NCI-H2081 (cell line): ENCODE results near the gene RCOR1.
"Not testable (repeated sequence)": the region's sequence is repeated elsewhere in the genome, so short reads cannot be mapped to it uniquely, and the experiment has no call there.

Experiments used
- DNase-seq, 2 experiments: peaks; one replicate each; lab custom pipeline; 2025; lab: John Stamatoyannopoulos, UW

The RCOR1 gene

DNA sequence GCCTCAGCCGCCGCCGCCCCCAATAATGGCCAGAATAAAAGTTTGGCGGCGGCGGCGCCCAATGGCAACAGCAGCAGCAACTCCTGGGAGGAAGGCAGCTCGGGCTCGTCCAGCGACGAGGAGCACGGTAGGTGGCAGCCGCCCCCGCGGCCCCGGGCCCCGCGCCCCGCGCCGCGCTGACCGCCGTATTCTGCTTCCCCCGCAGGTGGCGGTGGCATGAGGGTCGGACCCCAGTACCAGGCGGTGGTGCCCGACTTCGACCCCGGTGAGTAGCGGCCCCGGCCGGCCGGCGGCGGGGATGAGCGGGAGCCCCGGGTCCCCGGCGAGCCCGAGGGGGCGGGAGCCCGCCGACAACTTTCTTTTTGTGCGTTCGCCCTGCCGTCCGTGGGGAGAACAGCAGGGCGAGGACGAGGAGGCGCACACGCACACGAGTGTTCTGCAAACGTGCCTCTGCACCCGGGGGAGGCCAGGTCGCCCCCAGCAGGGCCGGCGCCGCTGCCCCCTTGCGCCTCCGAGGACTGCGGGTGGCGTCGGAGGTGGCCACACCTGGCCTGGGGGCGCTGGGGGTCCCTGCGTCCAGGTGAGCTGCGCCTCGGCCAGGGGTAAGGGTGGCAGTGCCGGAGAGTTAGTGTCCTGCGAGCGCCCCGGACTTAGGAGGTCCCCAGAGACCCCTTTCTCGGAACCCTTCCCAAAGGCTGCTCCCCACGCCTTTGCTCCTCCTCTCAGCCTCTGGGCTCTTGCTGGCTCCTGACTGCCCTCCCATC is 794 bp downstream of the RCOR1 start:
- peak in 1 of 2 experiments; percentile 42 for DNase-seq

DNA sequence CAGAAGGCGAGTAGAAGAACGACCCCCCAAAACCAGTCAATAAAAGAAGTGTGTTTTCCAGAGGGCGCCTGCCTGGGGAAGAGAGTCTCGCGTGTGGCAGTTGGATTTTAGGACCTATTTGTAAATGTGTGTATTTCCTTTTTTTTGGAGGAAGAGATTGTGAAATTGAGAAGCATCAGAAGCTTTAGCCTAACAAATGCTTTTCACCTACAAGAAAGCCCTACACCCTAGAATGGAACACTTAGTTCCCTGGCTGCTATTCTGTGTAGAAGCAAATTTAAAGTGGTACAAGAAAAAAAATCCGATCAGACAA is 1.3 kb downstream of the RCOR1 start:
- no peak for DNase-seq

DNA sequence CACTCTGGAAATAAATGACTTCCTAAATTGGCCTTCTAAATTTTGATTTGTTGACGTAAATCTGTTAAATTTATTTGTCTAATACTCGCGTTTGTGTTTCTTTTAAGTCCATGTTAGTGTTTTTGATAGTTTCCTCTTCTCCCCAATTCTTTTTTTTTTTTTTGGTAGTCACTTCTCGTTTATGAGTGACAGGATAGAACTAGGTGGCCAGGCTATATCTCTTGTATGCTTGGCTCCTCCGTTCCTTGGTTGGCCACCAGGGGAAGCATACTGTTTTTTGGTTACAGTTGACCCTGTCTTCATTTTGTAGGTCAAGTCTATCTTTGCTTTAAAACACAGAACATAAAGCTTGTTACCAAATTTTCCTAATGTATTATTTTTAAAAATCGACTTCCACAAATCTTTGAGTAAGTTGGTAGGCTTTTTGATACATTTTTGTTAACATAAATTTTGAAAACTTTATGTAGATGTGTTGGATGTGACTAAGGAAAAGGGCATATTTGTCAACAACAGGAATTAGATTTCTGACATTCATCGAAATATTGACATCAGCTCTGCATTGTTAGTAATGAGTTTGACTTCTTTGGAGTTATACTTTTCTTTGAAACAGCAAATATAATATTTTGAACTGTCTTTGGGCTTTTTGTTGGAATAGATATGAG is 2.2 kb downstream of the RCOR1 start:
- DNase-seq: peak; percentile 49 to 72

DNA sequence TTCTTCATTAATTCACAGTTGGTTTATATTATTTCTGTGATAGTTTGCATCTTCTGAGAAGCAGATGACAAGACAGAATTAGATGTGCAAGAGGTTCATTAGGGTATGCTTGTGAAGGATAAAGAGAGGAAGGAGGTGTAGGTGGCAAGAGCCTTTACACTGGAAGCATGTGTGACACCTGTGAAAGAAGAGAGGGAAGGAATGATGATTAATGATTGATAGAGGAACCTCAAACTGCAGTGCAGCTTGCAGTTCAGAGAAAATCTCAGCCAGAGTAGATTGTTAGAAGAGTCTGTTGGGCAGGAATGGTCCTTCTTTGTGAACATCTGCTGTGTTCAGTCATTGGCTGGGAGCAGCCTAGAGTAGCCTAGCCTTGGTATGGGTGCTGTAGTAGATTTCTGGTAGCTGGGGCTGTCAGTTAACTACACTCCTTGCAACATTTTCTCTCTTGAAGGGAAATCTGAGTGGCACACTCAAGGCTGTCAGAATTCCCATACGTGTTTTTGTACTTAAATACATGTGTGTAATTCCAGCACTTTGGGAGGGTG is 9.0 kb downstream of the RCOR1 start:
- no peak for DNase-seq

DNA sequence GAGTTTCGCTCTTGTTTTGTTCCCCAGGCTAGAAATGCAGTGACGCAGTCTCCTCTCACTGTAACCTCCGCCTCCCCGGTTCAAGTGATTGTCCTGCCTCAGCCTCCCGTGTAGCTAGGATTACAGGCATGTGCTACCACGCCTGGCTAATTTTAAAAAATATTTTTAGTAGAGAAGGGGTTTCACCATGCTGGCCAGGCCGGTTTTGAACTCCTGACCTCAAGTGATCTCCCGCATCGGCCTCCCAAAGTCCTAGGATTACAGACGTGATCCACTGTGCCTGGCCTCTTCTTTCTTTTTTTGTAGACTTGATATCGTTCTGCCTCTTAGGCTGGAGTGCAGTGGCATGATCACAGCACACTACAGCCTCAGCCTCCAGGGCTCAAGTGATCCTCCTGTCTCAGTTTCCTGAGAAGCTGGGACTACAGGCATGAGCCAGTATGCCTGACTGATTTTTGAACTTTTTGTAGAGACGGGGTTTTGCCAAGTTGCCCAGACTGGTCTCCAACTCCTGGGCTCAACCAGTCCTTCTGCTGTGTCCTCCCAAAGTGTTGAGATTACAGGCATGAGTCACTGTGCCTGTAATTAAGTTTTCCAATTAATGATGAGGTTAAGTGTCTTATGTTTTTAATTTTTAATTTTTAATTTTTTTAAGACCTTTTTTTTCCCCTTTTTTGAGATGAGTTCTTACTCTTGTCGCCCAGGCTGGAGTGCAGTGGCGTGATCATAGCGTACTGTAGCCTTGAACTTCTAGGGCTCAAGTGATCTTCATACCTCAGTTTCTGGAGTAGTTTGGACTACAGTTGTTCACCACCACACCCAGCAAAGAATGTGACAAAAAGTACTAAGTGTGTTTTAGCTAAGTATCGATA is 10.2 kb downstream of the RCOR1 start:
- no peak for DNase-seq

DNA sequence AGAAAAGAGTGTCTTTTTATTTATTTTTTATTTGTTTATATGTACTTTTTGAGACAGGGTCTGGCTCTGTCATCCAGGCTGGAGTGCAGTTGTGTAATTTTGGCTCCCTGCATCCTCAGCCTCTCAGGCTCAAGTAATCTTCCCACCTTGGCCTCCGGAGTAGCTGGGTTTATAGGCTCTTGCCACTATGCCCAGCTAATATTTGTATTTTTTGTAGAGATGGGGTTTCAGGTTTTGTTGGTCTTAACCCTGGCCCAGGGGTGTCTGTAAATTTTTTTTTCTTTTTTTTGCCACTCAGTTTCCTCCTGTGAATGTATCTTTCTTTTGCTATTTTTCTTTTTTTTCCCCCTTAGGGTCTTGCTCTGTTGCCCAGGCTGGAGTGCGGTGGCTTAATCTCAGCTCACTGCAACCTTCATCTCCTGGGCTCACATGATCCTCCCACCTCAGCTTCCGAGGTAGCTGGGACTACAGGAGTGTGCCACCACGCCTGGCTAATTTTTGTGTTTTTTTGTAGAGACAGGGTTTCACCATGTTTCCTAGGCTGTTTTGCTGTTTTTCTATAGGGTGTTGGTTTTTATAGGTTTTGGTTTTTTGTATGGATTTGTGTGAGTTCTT is 11.0 kb downstream of the RCOR1 start:
- no peak for DNase-seq

DNA sequence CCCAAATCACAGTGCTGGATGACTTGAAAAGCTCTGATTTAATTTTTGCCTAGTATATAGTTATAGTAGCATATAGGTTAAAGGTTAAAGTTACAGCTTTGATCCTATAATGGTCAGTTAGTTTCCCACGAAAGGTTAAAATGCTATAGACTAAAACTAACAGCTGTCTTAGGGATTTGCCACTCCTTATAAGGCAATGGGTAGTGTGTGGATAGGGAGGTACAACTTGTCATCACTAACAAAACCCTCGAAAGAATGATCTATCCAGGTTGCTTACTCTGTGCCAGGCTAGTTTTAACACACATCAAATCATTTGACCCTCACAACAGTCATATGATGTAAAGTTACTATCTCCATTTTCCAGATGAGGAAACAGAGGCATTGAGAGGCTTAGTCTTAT is 11.7 kb downstream of the RCOR1 start:
- no peak for DNase-seq

DNA sequence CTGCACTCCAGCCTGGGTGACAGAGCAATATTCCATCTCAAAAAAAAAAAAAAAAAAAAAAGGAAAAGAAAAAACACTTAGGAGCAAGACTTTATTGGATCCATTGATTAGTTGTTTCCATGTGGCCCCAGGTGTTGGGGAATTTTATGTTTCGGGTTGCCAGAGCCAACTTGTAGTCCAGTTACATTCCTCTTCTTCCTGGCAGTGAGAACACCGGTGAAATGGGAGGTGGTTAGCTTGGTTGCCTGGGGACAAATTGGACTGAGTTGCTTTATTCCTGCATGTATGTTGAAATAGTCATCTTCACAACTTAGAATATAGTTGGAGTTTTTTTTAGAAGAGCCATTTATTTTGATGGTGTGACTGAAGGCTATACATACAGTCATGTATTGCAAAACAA is 12.6 kb downstream of the RCOR1 start:
- DNase-seq: no peak

DNA sequence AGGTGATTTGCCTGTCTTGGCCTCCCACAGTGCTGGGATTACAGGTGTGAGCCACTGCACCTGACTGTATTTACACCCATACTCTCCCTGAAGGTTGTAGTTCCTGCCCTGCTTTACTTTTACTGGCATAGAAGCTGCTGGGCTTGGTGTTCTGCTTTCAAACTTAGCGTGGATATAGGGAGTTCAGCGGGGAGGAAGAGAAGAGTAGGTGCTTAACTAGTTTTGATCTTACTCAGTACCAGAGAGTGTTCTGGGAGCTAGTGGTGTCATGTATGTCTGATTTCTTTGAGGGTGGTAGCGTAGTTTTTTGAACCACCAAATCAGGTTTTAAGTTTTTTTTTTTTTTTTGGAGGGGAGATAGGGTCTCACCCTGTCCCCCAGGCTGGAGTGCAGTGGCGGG is 13.8 kb downstream of the RCOR1 start:
- DNase-seq: no peak

DNA sequence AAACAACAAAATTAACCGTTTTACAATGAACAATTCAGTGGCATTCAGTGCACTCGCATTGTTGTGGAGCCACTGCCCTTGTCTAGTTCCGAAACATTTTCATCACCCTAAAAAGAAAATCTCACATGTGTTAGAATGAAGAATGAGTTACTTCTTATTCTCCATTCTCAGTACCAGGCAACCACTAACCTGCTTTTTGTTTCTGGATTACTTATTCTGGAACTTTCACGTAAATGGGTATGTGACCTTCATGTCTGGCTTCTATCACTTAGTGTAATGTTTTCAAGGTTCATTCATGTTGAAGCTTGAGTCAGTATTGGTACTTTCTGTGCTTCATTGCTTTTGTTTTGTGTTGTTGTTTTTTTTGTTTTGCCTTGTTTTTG is 15.6 kb downstream of the RCOR1 start:
- no peak for DNase-seq

DNA sequence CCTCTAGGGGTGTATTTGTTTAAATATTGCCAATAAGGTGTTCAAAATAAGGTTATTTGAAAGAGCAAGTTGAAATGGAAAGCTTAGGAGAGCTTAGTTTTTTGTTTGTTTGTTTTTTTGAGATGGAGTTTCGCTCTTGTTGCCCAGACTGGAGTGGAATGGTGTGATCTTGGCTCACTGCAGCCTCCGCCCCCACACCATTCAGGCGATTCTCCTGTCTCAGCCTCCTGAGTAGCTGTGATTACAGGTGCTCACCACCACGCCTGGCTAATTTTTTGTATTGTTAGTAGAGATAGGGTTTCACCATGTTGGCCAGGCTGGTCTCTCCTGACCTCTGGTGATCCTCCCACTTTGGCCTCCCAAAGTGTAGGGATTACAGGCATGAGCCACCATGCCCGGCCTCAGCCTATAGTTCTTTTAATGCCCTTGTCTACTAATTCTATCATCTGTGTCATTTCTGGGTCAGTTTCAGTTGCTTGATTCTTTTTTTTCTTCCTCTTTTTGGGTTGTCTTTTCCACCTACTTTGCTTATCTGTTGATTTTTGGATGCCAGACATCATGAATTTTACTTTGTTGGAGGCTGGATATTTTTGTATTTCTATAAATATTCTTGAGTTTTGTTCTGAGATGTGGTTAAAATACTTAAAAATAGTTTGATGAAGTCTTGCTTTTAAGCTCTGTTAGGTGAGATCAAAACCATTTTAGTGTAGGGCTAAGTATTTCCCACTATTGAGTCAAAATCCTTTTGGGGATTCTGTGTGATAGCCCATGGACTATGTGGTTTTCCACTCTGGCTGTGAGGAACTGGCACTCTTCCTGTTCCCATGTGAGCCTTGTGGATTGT is 18.7 kb downstream of the RCOR1 start:
- DNase-seq: no peak

DNA sequence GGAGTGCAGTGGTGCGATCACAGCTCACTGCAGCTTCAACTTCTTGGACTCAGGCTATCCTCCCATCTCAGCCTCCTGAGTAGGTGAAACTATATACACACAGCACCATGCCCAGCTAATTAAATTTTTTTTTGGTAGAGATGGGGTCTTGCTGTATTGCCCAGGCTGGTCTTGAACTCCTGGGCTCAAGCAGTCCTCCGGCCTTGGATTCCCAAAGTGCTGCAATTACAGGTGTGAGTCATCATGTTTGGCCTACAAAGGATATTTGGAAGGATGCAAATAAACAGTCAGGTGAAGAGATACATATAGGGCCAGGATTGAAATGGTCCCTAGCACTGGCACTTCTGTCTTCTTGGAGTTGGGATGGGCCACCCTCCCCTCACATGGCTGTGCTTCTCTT is 23.9 kb downstream of the RCOR1 start:
- DNase-seq: no peak

DNA sequence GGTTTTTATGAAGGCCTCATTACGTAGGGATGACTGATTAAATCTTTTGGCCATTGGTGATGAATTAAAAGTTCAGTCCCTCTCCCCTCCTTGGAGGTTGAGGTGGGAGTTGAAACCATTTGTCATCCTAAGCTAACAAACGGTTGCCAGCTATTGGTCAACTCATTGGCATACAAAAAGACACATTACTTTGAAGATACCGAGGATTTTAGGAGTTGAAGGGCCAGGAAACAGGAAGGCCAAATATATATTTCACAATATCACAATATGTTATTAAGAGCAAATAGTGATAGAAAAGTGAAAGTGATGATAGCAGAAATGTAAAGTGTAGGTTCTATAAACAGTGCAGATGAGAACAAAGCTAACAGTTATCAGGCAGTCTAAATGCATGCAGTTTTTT is 24.4 kb downstream of the RCOR1 start:
- no peak for DNase-seq

DNA sequence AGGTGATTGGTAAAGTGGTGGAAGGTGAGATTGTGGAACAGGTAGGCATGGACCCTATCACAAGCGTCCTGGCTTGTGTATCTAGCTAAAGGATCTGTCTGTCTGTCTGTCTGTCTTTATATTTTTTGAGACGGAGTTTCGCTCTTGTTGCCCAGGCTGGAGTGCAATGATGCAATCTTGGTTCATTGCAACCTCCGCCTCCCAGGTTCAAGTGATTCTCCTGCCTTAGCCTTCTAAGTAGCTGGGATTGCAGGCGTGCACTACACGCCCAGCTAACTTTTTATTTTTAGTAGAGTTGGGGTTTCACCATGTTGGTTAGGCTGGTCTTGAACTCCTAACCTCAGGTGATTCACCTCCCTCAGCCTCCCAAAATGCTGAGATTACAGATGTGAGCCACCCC is 26.6 kb downstream of the RCOR1 start:
- not testable (repeated sequence) for DNase-seq

DNA sequence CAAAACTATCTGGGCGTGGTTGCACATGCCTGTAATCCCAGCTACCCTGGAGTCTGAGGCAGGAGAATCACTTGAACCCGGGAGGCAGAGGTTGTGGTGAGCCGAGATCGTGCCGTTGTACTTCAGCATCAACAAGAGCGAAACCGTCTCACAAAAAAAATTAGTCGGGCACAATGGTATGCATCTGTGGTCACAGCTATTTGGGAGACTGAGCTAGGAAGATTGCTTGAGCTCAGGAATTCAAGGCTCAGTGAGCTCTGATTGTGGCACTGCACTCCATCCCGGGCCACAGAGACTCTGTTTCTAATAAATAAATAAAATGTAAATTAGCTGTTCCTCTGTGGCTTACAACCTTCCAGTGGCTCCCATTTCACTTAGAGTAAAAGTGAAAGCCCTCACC is 28.0 kb downstream of the RCOR1 start:
- DNase-seq: no peak

DNA sequence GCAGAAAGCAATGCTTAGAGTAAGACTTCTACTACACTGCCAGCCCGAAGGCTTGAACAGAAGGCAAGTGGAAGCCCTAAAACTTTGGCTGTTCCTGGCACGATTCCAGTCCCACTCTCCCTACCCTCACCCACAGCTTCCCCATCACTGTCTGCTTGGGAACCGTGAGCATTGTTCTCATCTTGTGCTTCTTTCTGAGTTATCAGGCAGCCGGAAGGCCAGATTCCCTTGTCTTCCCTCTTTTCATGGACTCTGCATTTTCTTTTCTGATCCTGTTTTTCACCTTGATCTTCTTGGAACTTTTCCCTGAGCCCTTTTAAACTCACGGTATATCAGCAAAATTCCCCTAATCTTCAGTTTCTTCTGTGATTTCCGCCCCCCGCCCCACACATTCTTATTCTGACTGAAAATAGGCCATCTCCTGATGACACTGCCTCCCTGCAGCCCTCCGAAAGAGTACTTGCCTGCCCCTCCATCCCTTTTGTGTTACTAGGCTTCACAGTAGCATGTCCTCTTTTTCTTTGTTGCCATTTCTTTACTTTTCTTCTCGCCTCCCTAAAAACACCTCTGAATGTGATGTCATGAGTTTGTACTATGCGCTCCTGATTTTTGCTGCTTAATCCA is 29.9 kb downstream of the RCOR1 start:
- no peak for DNase-seq

DNA sequence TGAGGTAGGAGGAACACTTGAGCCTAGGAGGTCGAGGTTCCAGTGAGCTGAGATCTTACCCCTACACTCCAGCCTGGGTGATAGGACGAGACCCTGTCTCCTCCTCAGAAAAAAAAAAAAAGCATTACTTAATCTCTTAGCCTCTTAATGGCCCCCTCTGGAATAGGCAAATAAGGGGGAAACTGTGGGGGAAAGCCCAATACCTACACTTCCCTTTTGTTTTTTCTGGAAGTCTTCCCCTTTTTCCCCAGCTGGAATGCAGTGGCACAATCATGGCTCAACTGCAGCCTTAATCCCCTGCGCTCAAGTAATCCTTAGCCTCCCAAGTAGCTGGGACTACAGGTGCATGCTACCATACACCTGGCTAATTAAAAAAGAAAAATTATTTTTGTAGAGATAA is 32.2 kb downstream of the RCOR1 start:
- DNase-seq: no peak

DNA sequence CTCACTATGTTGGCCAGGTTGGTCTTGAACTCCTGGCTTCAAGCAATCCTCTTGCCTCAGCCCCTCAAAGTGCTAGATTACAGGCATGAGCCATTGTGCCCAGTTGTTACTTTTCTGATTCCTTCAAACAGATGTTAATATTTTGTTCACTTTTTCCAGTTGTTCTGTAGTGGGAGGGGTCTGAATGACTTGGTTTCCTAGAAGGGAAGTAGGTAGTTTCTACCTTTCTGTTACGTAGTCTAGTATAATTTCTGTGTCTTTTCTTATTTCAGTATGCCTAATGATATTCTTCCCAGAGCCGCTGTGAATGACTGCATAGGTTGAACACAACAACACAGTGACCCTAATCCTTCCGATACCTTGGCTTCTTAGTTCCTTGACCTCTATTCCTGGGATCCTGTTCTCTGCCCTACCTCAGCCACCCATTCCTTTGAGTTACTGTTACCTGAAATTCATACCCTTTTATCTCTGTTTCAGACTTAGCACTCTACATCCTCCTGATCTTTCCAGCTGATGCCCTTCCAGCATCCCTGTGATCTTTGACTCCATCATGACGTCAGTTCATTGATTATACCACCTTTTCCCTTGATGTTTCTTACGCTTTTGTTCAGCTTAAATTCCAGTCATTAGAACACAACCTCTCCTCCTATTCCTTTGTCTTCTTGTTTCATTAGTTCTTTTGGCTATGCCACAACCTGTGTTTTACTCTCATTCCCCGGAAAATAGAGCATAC is 33.3 kb downstream of the RCOR1 start:
- no peak for DNase-seq

DNA sequence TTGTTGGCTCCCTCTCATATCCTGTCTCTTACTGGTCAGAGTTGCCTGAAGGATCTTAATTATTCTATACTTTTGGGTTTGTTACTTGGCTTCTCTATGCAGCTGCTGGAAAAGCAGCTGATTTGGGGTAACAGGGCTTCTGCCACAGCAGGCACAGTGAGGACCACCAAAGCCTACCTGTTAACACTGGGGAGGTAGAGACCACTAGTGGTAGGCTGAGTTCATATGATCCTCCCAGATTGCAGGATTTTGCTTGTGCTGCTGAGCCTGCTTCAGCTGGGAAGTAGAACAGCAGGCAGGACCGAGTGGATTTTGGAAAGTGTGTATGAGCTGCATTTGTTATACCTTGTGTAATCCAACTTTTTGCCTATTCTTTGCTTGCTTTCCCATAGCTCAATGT is 34.1 kb downstream of the RCOR1 start:
- DNase-seq: no peak

DNA sequence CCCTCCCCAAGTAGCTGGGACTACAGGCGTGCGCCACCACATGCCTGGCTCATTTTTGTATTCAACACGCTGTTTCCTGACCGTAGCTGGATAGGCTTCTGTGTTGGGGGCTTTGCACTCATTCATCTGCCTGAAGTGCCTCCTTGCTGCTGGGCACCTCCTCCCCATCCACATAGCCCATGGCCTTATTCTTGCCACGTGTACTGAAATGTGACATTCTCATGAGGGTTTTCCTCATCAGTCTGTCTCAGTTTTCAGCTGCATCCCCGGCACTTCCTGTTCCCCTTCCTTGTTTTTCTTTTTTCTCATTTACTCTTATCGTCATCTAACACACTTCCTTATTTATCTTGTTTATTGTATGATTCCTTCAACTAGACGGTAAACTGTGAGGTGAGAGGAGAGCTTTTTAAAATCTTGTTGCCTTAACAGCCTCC is 36.6 kb downstream of the RCOR1 start:
- no peak for DNase-seq
